HG02588 (cell line): Measurements from ENCODE around the gene SMAD7.

Experiments
- ATAC-seq: cut with Tn5 transposase; IDR thresholded peaks from one replicate; pipeline ENCODE4 v1.9.1; 2021; ENCODE audit warnings: mild to moderate bottlenecking, moderate library complexity; ENCODE audit not compliant: unreplicated experiment

The SMAD7 gene

GRCh38 chr18:48987821-48988220 lies 37.1 kb upstream of the SMAD7 start:
- no peak for ATAC-seq

- ATAC-seq: no peak
These were observed 36.3 kb upstream of the SMAD7 start for GRCh38 chr18:48986851-48987761.

GRCh38 chr18:48985161-48985560 lies 34.4 kb upstream of the SMAD7 start:
- ATAC-seq: no peak

- ATAC-seq: no peak
These were observed 33.1 kb upstream of the SMAD7 start for GRCh38 chr18:48983793-48984437.

GRCh38 chr18:48982266-48982665 lies 31.5 kb upstream of the SMAD7 start:
- no peak for ATAC-seq

GRCh38 chr18:48979944-48980890 lies 29.5 kb upstream of the SMAD7 start:
- no peak for ATAC-seq

- no peak for ATAC-seq
These were observed 27.1 kb upstream of the SMAD7 start for GRCh38 chr18:48977914-48978313.

GRCh38 chr18:48975817-48976649 lies 25.3 kb upstream of the SMAD7 start:
- ATAC-seq: peak; percentile 66

- peak; percentile 9 for ATAC-seq
These were observed 24.5 kb upstream of the SMAD7 start for GRCh38 chr18:48975120-48975816.

GRCh38 chr18:48974304-48975119 lies 23.7 kb upstream of the SMAD7 start:
- no peak for ATAC-seq

GRCh38 chr18:48973731-48974130 lies 23.0 kb upstream of the SMAD7 start:
- no peak for ATAC-seq

- no peak for ATAC-seq
These were observed 17.8 kb upstream of the SMAD7 start for GRCh38 chr18:48968412-48969215.

GRCh38 chr18:48967545-48967944 lies 16.8 kb upstream of the SMAD7 start:
- no peak for ATAC-seq

- ATAC-seq: no peak
These were observed 15.8 kb upstream of the SMAD7 start for GRCh38 chr18:48966523-48966922.

- no peak for ATAC-seq
These were observed 13.1 kb upstream of the SMAD7 start for GRCh38 chr18:48963586-48964470.

GRCh38 chr18:48962994-48963561 lies 12.3 kb upstream of the SMAD7 start:
- ATAC-seq: no peak
